Omental fat pad (tissue), 4 donors: ENCODE measurements around the gene CCDC136. TPM values are rescaled to one million over a fixed set of nuclear protein-coding genes. Genes with fewer than 3 reads are reported as not detected.

Experiments used
- ATAC-seq: fragments of 150-250 bp; one replicate; pipeline ENCODE4 v1.9.1; 2016; ENCODE audit warnings: mild to moderate bottlenecking, moderate library complexity; ENCODE audit not compliant: low FRiP score
- DNase-seq: peaks from one replicate; pipeline ENCODE4 v3.0.0-alpha.2; 2019; ENCODE audit warnings: low spot score
- CTCF ChIP-seq, 3 donors: fragments of 450-650 bp; IDR thresholded peaks; one replicate each; pipeline ENCODE4 v1.5.1; 2016 to 2017; ENCODE audit warnings: antibody characterized with exemption in 3 of 3, mild to moderate bottlenecking in 3 of 3, moderate library complexity in 2 of 3
- total RNA-seq, 4 donors: library from RNA; depleted of rRNA; stranded (reverse); fragments of >200 nt; gene quantifications; one replicate each; pipeline ENCODE4 v1.1.0, GENCODE V29; 2016

CCDC136 gene
- total RNA-seq, 4 donors from 2014 or later: 1.7 to 27.9 (median 2.7) TPM

DNA sequence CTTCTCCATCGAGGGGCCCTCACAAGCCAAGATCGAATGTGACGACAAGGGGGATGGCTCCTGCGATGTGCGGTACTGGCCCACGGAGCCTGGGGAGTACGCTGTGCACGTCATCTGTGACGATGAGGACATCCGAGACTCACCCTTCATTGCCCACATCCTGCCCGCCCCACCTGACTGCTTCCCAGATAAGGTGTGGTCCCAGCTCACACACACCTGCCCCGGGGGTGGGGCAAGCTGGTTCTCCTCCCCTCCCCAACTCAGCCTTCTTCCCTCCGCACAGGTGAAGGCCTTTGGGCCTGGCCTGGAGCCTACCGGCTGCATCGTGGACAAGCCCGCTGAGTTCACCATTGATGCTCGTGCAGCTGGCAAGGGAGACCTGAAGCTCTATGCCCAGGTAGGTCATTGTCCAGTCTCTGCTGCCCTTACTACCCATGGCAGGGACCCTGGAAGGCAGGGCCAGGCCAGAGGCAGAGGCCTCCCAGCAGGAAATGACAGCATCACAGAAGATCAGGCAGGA is 49.5 kb downstream of the CCDC136 start:
- ATAC-seq: no peak

GRCh38 chr7:128841921-128842673 is 50.3 kb downstream of the CCDC136 start:
- ATAC-seq: no peak
- no peak for TF ChIP-seq CTCF (IDR thresholded peaks at IDR 0.05)
- DNase-seq: no peak

More for the DNA sequence above, 49.5 kb downstream of the CCDC136 start:
- no peak for DNase-seq
- no peak for TF ChIP-seq CTCF (IDR thresholded peaks at IDR 0.05)

- TF ChIP-seq CTCF (IDR thresholded peaks at IDR 0.05): no peak
- no peak for ATAC-seq
Observed at GRCh38 chr7:128842674-128843641, 51.2 kb downstream of the CCDC136 start.

DNA sequence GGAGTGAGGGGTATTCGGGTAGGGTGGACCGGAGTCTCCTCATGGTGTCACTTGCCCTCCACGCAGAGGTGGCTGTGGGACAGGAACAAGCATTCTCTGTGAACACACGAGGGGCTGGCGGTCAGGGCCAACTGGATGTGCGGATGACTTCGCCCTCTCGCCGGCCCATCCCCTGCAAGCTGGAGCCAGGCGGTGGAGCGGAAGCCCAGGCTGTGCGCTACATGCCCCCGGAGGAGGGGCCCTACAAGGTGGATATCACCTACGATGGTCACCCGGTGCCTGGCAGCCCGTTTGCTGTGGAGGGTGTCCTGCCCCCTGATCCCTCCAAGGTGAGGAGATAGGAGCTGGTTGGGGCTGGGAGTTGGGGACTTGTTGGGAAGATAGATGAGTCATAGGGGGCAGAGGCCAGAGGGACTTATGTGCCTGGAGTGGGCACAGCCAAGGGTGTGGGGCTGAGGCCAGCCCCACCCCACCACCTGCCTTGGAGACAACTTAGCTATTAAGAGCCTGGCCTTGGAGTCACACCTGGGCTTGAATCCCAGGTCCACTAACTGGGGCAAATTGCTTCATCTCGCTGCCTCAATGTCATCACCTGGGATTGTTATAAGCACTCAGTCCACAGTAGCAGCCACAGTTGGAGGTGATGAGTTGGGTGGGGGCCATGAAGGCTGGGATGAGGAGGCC is 52.3 kb downstream of the CCDC136 start:
- ATAC-seq (no peak), DNase-seq (no peak)
- TF ChIP-seq CTCF (IDR thresholded peaks at IDR 0.05): no peak

More at GRCh38 chr7:128842674-128843641, 51.2 kb downstream of the CCDC136 start:
- DNase-seq: no peak

- no peak for TF ChIP-seq CTCF (IDR thresholded peaks at IDR 0.05)
- no peak for DNase-seq
- ATAC-seq: no peak
Observed at GRCh38 chr7:128844777-128845311, 53.1 kb downstream of the CCDC136 start.

DNA sequence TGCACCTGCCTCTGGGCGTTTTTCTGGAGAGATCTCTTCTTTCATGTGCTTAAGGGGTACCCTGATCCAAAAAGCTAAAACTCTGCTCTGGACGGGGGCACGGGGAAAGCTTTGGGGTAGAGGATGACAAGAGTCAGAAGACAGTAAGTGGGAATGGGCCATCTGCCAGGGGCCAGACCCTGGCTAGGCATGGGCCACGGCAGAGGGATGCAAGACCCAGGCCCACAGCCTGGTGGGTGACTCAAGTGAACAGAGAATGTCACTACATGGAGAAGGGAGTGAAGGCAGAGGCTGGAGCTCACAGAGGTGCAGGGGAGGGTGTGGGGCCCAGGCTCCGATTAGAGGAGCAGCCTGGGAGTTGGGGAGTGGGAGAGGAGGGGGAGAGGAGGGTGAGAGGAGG is 53.7 kb downstream of the CCDC136 start:
- no peak for TF ChIP-seq CTCF (IDR thresholded peaks at IDR 0.05)
- ATAC-seq (no peak), DNase-seq (no peak)
